Stimulated activated CD4-positive, alpha-beta T cell treated with anti-CD3 and anti-CD28 coated beads, Interleukin-1b, Interleukin-23, amount 100 ng/mL, for 4 hours (primary cell): ENCODE results near the gene ANGPT4.

Source experiments
- DNase-seq, 2 donors: peaks; one replicate each; pipeline ENCODE4 v3.0.0-alpha.2; 2020; ENCODE audit warnings: low read depth in 2 of 2

The ANGPT4 gene

DNA sequence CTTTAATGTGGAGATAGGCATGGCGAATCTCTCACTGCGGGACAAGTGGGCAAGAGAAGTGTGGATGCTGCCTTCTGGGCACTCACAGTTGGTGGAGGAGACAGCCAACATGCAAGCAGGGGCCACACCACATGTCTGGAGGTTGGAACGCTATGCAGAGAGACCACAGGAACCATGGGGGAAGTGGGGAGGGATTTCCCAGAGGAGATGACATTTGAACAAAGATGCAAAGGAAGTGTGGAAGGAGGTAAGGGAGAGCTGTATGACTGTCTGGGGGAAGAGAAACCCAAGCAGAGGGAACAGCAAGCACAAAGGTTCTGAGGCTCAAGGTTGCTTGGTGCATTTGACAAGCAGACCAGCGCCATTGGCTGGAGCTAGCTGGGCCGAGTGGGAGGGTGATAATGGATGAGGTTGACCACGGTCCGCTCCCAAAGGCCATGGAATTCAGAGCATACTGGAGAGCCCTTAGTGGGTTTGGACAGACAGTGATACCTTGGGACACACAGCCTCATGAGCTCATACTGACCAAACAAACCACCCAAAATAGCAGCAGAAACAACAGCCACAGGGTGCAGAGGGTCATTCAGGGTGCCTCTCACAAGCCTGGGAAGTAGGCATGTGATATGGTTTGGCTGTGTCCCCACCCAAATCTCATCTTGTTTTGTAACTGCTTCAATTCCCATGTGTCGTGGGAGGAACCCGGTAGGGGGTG is 90.3 kb downstream of the ANGPT4 start:
- DNase-seq = no peak

DNA sequence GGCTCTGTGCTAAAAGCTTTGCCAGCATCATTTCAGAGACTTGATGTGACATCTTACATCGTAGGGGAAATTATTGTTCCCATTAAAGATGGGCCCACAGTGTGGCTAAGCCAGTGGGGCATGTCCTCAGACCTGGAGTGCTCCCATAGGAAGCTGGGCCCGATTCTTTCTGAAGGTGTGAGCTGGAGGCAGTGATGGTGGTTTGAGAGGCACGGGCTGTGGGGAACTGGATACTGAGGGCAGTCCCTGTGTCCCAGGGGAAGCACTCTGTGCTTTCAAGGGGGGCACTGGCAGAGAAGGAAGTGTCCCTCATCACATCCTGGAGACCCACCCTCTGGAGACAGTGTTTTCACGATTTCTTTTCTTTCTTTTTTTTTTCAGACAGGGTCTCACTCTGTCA is 91.2 kb downstream of the ANGPT4 start:
- no peak for DNase-seq

DNA sequence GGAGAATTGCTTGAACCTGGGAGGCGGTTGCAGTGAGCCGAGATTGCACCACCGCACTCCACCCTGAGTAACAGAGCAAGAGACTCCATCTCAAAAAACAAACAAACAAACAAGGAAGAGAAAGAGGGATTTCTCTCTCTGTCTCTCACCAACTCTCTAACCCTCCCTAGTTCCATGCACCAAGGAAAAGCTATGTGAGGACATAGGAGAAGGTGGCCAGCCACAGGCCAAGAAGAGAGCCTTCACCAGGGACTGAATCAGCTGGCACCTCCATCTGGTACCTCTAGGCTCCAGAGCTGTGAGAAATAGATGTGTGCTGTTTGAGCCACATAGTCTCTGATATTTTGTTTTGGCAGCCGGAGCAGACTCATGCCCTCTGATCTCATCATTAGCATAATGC is 91.6 kb downstream of the ANGPT4 start:
- no peak for DNase-seq

DNA sequence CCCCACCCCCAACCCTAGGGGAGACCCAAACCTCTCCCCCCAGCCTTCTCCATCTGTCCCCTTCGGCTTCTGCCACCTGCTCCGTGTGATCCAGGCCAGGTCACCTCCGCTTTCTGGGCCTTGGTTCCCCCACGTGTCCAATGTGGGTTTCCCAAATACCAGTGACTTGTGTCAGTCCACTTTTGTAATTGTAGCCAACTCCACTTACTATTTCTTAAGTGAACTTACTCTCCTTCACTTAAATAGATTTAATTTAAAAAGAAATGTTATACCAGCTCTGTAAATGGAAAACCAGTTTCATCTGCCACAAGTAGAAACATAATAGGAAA is 92.6 kb downstream of the ANGPT4 start:
- no peak for DNase-seq

DNA sequence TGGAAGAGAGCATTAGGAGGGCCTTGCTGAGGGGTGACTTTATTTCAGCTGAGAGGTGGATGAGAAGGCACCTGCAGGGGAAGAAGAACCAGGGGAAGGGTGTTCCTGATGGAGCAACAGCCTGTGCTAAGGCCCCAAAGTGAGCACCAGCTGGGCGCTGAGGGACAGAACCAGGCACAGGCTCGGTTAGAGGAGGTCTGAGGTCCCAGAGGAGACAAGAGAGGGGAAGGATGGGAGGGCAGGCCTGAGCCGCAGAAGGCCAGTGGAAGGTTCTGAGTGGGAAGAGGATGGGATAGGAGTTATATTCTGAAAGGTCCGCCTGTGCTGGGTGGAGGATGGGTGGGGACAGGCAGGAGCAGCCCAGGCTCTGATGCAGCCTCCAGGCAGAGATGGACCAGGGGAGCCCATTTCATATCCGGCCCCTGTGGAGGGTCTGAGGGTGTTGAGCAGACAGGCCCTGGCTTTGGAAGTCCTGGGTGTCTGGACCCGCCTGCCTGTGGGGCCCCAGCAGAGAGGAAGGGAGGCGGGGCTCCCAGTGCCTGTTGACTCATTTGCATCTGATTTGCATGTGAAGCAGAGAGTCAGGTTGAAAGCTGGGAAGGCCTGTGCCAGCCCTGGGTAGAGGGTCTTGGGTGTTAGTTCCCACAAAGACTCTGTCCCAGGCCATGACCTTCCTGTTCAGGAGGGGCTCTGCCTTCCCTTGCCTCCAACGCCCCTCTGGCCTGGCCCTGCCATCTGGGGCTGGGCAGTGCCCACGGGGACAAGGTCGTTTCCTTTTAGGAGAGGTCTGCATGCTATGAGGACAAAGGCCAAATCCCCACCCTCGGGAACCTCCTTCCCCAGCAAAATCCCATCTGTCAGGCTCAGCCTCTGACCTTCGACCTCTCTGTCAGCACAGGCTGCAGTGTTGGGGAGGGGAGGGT is 93.2 kb downstream of the ANGPT4 start:
- no peak for DNase-seq

DNA sequence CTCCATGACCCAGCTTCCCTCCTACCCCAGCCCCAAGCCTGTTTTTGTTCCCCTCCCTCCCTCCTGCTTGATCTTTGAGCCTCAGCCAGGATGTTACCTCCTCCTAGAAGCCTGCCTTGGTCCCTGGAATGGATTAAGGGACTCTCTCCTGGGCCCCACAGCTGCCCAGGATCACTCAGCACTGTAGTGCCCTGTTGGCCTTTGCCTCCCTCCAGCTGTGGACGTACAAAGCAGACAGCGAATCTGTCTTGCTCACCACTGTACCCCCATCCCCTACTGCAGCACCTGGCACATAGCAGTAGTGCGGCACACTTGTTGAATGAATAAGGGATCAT is 94.4 kb downstream of the ANGPT4 start:
- no peak for DNase-seq

DNA sequence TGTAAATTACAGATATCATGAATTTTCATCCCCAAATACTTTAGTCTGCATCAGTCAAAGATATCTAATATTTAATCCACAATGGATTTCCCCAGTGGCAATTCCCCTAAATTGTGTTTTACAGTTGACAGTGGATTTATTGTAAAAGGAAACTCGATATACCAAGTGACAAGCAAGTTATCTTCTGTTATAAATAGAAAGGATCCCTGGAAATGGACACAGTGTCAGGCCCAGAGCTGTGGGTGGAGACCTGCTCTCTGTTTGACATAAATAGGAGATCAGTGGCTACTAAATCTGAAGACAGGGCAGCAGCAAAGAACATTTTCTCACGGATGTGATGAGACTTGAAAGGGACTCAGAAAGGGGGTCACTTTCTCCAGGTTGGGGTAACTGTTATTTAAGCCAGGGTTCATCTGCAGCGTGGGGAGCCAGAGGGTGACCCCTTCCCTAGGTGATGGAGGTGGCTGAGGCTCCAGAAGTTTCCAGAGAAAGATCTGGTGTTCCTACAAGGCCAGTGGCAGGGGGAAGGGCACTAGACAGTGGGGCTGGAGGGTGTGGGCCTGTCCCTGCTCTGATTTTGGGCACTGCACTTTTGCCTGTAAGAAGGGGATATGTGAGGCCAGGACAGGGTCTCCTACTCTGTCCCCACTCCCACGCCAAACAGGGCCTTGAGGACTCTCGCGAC is 94.9 kb downstream of the ANGPT4 start:
- DNase-seq = no peak

DNA sequence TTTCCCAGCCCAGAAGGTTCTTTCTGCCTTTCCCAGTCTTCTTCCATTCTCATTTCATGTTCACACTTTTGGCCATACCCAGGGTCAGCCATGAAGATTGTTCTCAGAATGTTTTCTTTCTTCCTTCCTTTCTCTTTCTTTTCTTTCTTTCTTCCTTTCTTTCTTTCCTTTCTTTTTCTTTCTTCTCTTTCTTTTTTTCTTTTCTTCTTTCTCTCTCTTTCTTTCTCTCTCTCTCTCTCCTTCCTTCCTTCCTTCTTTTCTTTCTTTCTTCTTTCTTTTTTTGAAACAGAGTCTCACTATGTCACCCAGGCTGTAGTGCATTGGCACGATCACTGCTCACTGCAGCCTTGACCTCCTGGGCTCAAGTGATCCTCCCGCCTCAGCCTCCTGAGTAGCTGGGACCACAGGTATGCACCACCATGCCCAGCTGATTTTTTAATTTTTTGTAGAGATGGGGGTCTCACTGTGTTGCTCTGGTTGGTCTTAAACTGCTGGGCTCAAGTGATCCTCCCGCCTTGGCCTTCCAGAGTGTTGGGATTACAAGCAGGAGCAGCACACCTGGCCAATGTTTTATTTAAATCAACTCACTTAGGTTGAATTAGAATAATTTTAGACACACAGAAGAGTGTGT is 95.7 kb downstream of the ANGPT4 start:
- DNase-seq = no peak
